OCI-LY7 (cell line): ENCODE results near the gene ZNF280A.

Source experiments
- EZH2phosphoT487 ChIP-seq: fragments of 200-600 bp; sonication (generic); IDR thresholded peaks from 2 replicates; pipeline ENCODE4 v1.6.1; 2018; ENCODE audit warnings: low read depth, borderline replicate concordance, mild to moderate bottlenecking, mixed run types, antibody characterized with exemption, low read length, moderate library complexity, mixed read lengths
- TF ChIP-seq, protein P1 (sequence below): fragments of 200-600 bp; sonication (generic); conservative IDR thresholded peaks from 2 replicates; pipeline ENCODE4 v1.5.1; 2014; ENCODE audit warnings: mild to moderate bottlenecking, antibody characterized with exemption, low read length, moderate library complexity, mixed read lengths

DNA sequence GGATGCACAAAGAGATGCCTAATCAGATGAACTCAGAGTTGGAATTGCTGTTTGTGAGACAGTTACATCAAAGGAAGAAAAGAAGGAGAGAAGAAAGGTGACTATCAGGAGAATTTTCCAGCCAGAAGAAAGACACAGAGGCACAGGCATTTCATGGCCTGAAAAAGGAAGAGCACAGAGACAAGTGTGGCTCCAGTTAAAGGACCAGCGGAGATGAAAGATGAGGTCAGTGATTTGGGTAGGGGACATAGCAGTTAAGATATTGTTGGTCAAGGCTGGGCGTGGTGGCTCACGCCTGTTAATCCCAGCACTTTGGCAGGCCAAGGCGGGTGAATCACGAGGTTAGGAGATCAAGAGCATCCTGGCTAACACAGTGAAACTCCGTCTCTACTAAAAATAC, 3.4 kb upstream of the ZNF280A start:
- TF ChIP-seq, protein P1, sequence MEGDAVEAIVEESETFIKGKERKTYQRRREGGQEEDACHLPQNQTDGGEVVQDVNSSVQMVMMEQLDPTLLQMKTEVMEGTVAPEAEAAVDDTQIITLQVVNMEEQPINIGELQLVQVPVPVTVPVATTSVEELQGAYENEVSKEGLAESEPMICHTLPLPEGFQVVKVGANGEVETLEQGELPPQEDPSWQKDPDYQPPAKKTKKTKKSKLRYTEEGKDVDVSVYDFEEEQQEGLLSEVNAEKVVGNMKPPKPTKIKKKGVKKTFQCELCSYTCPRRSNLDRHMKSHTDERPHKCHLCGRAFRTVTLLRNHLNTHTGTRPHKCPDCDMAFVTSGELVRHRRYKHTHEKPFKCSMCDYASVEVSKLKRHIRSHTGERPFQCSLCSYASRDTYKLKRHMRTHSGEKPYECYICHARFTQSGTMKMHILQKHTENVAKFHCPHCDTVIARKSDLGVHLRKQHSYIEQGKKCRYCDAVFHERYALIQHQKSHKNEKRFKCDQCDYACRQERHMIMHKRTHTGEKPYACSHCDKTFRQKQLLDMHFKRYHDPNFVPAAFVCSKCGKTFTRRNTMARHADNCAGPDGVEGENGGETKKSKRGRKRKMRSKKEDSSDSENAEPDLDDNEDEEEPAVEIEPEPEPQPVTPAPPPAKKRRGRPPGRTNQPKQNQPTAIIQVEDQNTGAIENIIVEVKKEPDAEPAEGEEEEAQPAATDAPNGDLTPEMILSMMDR, result no peak
- TF ChIP-seq EZH2phosphoT487, result no peak
